ENCODE results near the gene HOXB7. TPM values are rescaled to one million over a fixed set of nuclear protein-coding genes. Genes with fewer than 3 reads are reported as not detected.

HOXB7 gene
- total RNA-seq, 1 experiment from 2014 or later: not detected

DNA sequence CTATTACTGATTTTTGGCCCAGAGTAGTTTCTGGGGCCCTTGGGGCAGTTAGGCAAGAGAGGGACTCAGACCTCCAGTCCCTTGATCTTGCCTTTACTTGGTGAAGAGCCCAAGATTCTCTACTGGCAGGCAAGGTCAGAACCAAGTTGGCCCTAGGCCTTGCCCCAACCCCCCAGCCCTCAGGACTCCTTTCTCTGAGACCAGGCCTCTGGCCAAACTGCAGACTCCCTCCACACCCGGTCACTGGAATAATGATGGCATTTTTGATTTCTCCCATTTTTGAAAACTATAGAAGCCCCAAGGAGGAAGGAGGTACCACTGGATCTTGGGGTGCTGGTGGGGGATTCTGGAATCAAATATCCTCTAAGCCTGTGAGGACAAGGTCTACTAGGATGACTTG, 33.3 kb upstream of the HOXB7 start:
- H2BK120ac ChIP-seq (ENCODE audit: low read depth, low read length, poor library complexity, severe bottlenecking): no peak overlapping the region
- peaks cover 8% of the 10 kb centered on the region for H3K23me2 ChIP-seq (ENCODE audit: insufficient read length, low read depth, low read length, poor library complexity, severe bottlenecking)
- no peak overlapping the region for H2BK12ac ChIP-seq (ENCODE audit: insufficient read length, low read depth, low read length)
- no peak overlapping the region for H4K91ac ChIP-seq (ENCODE audit: insufficient read length, low read depth, low read length)
- no peak overlapping the region for H3K4me2 ChIP-seq (ENCODE audit: insufficient read depth, insufficient read length, low read length)
- H3K9me3 ChIP-seq (ENCODE audit: control insufficient read depth, low read depth, low read length): no peaks in the 10 kb centered on the region
- H4K8ac ChIP-seq (replicated peaks; ENCODE audit: insufficient read length, low read depth, low read length): no peak overlapping the region
- H4K5ac ChIP-seq (ENCODE audit: insufficient read length, low read depth, low read length): no peak overlapping the region
- H4K20me1 ChIP-seq (ENCODE audit: control insufficient read depth, insufficient read depth, insufficient read length): no peaks in the 10 kb centered on the region
- H3K79me1 ChIP-seq (ENCODE audit: insufficient read depth, low read depth, low read length, poor library complexity, severe bottlenecking): no peaks in the 10 kb centered on the region
- H3K23ac ChIP-seq (ENCODE audit: insufficient read length, low read depth, low read length): no peak overlapping the region
- H2BK20ac ChIP-seq (ENCODE audit: low read depth, low read length, poor library complexity, severe bottlenecking): no peak overlapping the region
- no peak overlapping the region for H3K14ac ChIP-seq (ENCODE audit: insufficient read depth, low read length)
- H3K9ac ChIP-seq (ENCODE audit: extremely low read depth, insufficient read length, low read length): no peak overlapping the region
- Mint-ChIP-seq H3K36me3 (ENCODE audit: insufficient read depth in 1 of 3, low read depth in 3 of 3) (no peaks in the 10 kb centered on the region; a peak in 1 of 7 replicates), H3K9me3 (peaks cover 3 to 15% of the 10 kb centered on the region in 2 experiments; a peak in 3 of 5 replicates), H3K4me1 (peaks cover 14 to 21% of the 10 kb centered on the region in 2 experiments), H3K27ac (no peak overlapping the region), H3K4me3 (no peak overlapping the region), H3K27me3 (ENCODE audit: low read depth) (peaks cover 100% of the 10 kb centered on the region)
- no peaks in the 10 kb centered on the region for H3K79me2 ChIP-seq (ENCODE audit: insufficient read depth, low read length)
- TF ChIP-seq, protein P1, sequence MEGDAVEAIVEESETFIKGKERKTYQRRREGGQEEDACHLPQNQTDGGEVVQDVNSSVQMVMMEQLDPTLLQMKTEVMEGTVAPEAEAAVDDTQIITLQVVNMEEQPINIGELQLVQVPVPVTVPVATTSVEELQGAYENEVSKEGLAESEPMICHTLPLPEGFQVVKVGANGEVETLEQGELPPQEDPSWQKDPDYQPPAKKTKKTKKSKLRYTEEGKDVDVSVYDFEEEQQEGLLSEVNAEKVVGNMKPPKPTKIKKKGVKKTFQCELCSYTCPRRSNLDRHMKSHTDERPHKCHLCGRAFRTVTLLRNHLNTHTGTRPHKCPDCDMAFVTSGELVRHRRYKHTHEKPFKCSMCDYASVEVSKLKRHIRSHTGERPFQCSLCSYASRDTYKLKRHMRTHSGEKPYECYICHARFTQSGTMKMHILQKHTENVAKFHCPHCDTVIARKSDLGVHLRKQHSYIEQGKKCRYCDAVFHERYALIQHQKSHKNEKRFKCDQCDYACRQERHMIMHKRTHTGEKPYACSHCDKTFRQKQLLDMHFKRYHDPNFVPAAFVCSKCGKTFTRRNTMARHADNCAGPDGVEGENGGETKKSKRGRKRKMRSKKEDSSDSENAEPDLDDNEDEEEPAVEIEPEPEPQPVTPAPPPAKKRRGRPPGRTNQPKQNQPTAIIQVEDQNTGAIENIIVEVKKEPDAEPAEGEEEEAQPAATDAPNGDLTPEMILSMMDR (conservative IDR thresholded peaks at IDR 0.05): no peak
- no peak overlapping the region for H3K56ac ChIP-seq (ENCODE audit: insufficient read length, low read depth, low read length)
- no peak overlapping the region for H2BK5ac ChIP-seq (ENCODE audit: insufficient read length, low read length)
- H3K27me3 ChIP-seq (ENCODE audit: insufficient read depth, low read length): peaks cover 96% of the 10 kb centered on the region
- H2AFZ ChIP-seq (ENCODE audit: low read length): no peak overlapping the region
- DNase-seq: no peak
- no peak overlapping the region for H3K4ac ChIP-seq (ENCODE audit: low read depth, low read length)
- H2AK5ac ChIP-seq (ENCODE audit: insufficient read length, low read length): no peak overlapping the region
- no peaks in the 10 kb centered on the region for H3K4me1 ChIP-seq (ENCODE audit: insufficient read depth, low read length)
- no peak overlapping the region for H2BK15ac ChIP-seq (ENCODE audit: low read depth, low read length)
- no CpG with 5 or more reads among the region's 1 CpG for WGBS (ENCODE audit: extremely low coverage, insufficient read length, low lambda C conversion rate)
- H3K18ac ChIP-seq (ENCODE audit: insufficient read length, low read depth, low read length): no peak overlapping the region
- no peak overlapping the region for H3K27ac ChIP-seq (ENCODE audit: insufficient read length, low read depth, low read length)
- no peak overlapping the region for H3T11ph ChIP-seq (ENCODE audit: low read length)

Data from H9 (cell line).